Putamen (tissue), 1 donor: ENCODE data around the gene LFNG.
"Not testable (repeated sequence)": the region's sequence is repeated elsewhere in the genome, so short reads cannot be mapped to it uniquely, and the experiment has no call there.

Source experiments
- DNase-seq: peaks from one replicate; pipeline ENCODE4 v3.0.0-alpha.2; 2016; ENCODE audit warnings: low spot score

LFNG gene

GRCh38 chr7:2529161-2530070, 9.8 kb downstream of the LFNG start:
- peak; percentile 52 for DNase-seq

GRCh38 chr7:2530071-2530987, 10.8 kb downstream of the LFNG start:
- no peak for DNase-seq

GRCh38 chr7:2530994-2531795, 11.6 kb downstream of the LFNG start:
- not testable (repeated sequence) for DNase-seq

- not testable (repeated sequence) for DNase-seq
Measured at GRCh38 chr7:2531796-2532110, 12.2 kb downstream of the LFNG start.

- DNase-seq: not testable (repeated sequence)
Measured at GRCh38 chr7:2532199-2532772, 12.7 kb downstream of the LFNG start.

- DNase-seq: not testable (repeated sequence)
Measured at GRCh38 chr7:2532816-2533215, 13.2 kb downstream of the LFNG start.

GRCh38 chr7:2533566-2533965, 14.0 kb downstream of the LFNG start:
- DNase-seq: not testable (repeated sequence)

- DNase-seq: not testable (repeated sequence)
Measured at GRCh38 chr7:2534214-2534613, 14.6 kb downstream of the LFNG start.

- not testable (repeated sequence) for DNase-seq
Measured at GRCh38 chr7:2535872-2536627, 16.5 kb downstream of the LFNG start.

- no peak for DNase-seq
Measured at GRCh38 chr7:2537981-2538851, 18.6 kb downstream of the LFNG start.

GRCh38 chr7:2539031-2539911, 19.7 kb downstream of the LFNG start:
- DNase-seq: no peak

- DNase-seq: no peak
Measured at GRCh38 chr7:2540133-2540532, 20.6 kb downstream of the LFNG start.

- no peak for DNase-seq
Measured at GRCh38 chr7:2540641-2541051, 21.1 kb downstream of the LFNG start.

GRCh38 chr7:2541291-2542010, 21.9 kb downstream of the LFNG start:
- DNase-seq: no peak

GRCh38 chr7:2542011-2542915, 22.7 kb downstream of the LFNG start:
- DNase-seq: no peak

- no peak for DNase-seq
Measured at GRCh38 chr7:2542916-2543871, 23.6 kb downstream of the LFNG start.
